ENCODE measurements around the gene TTPAL.

The TTPAL gene

GRCh38 chr20:44429017-44429339 is 46.7 kb upstream of the TTPAL start:
- Histone ChIP-seq H3K27me3 (ENCODE audit: insufficient read depth, low read depth, severe bottlenecking) (no peaks in the 10 kb centered on the region), H3K27ac (no peak overlapping the region), H3K36me3 (no peaks in the 10 kb centered on the region), H3K9me3 (ENCODE audit: severe bottlenecking) (no peaks in the 10 kb centered on the region), H3K4me3 (ENCODE audit: low read depth, low read length) (no peak overlapping the region)
- no peak for TF ChIP-seq CTCF (IDR thresholded peaks at IDR 0.05; ENCODE audit: low read depth, low read length)
- DNase-seq = no peak

- no peaks in the 10 kb centered on the region for H3K27me3 ChIP-seq (ENCODE audit: insufficient read depth, low read depth, severe bottlenecking)
Observed at GRCh38 chr20:44429419-44430269, 46.0 kb upstream of the TTPAL start.

GRCh38 chr20:44430270-44431065 is 45.2 kb upstream of the TTPAL start:
- Histone ChIP-seq H3K27me3 (ENCODE audit: insufficient read depth, low read depth, severe bottlenecking) (no peaks in the 10 kb centered on the region), H3K4me3 (ENCODE audit: low read depth, low read length) (no peak overlapping the region), H3K36me3 (no peaks in the 10 kb centered on the region), H3K27ac (no peak overlapping the region), H3K9me3 (ENCODE audit: severe bottlenecking) (no peaks in the 10 kb centered on the region)
- DNase-seq = no peak
- TF ChIP-seq CTCF (IDR thresholded peaks at IDR 0.05; ENCODE audit: low read depth, low read length) = no peak

More at GRCh38 chr20:44429419-44430269, 46.0 kb upstream of the TTPAL start:
- Histone ChIP-seq H3K4me3 (ENCODE audit: low read depth, low read length) (no peak overlapping the region), H3K9me3 (ENCODE audit: severe bottlenecking) (no peaks in the 10 kb centered on the region), H3K27ac (no peak overlapping the region), H3K36me3 (no peaks in the 10 kb centered on the region)
- no peak for TF ChIP-seq CTCF (IDR thresholded peaks at IDR 0.05; ENCODE audit: low read depth, low read length)
- no peak for DNase-seq

- no peak for TF ChIP-seq CTCF (IDR thresholded peaks at IDR 0.05; ENCODE audit: low read depth, low read length)
- H3K36me3 ChIP-seq = no peaks in the 10 kb centered on the region
- H3K27ac ChIP-seq = no peak overlapping the region
- H3K27me3 ChIP-seq (ENCODE audit: insufficient read depth, low read depth, severe bottlenecking) = no peaks in the 10 kb centered on the region
- DNase-seq = no peak
- no peaks in the 10 kb centered on the region for H3K9me3 ChIP-seq (ENCODE audit: severe bottlenecking)
- no peak overlapping the region for H3K4me3 ChIP-seq (ENCODE audit: low read depth, low read length)
Observed at GRCh38 chr20:44431118-44431501, 44.6 kb upstream of the TTPAL start.

- no peak overlapping the region for H3K4me3 ChIP-seq (ENCODE audit: low read depth, low read length)
- no peaks in the 10 kb centered on the region for H3K9me3 ChIP-seq (ENCODE audit: severe bottlenecking)
Observed at GRCh38 chr20:44431502-44432234, 44.0 kb upstream of the TTPAL start.

More at GRCh38 chr20:44431502-44432234, 44.0 kb upstream of the TTPAL start:
- TF ChIP-seq CTCF (IDR thresholded peaks at IDR 0.05; ENCODE audit: low read depth, low read length) = 0 out of 2 replicates have a peak, but pooled peaks have one; percentile 18
- H3K27ac ChIP-seq = no peak overlapping the region
- no peaks in the 10 kb centered on the region for H3K27me3 ChIP-seq (ENCODE audit: insufficient read depth, low read depth, severe bottlenecking)
- no peaks in the 10 kb centered on the region for H3K36me3 ChIP-seq
- DNase-seq = no peak

Measured in WERI-Rb-1 (cell line).